OCI-LY1 (cell line): ENCODE results near the gene DNAH8.

Experiments
- CTCF ChIP-seq: fragments of 200-600 bp; sonication (generic), shearing (Covaris generic); IDR thresholded peaks from 2 replicates; pipeline ENCODE4 v1.5.1; 2017; ENCODE audit warnings: mild to moderate bottlenecking, antibody characterized with exemption, low read length, moderate library complexity, mixed read lengths
- EZH2 ChIP-seq: fragments of 200-600 bp; sonication (generic), shearing (Covaris generic); IDR thresholded peaks from 2 replicates; pipeline ENCODE4 v1.8.0; 2017; ENCODE audit warnings: borderline replicate concordance, mixed run types, mild to moderate bottlenecking, antibody characterized with exemption, low read length, moderate library complexity, mixed read lengths

- TF ChIP-seq CTCF (no peak), EZH2 (no peak)
Observed at GRCh38 chr6:38782616-38783015, 67.5 kb downstream of the DNAH8 start.
